ENCODE results near the gene B3GNT8. TPM values are rescaled to one million over a fixed set of nuclear protein-coding genes. Genes with fewer than 3 reads are reported as not detected.

B3GNT8 gene
- total and polyA plus RNA-seq, 9 of the 15 experiments (the other 6 are each of a cell fraction or from before 2014, with no cell fraction given), result 0.11 to 2.9 (median 0.65) TPM; not detected in 2

DNA sequence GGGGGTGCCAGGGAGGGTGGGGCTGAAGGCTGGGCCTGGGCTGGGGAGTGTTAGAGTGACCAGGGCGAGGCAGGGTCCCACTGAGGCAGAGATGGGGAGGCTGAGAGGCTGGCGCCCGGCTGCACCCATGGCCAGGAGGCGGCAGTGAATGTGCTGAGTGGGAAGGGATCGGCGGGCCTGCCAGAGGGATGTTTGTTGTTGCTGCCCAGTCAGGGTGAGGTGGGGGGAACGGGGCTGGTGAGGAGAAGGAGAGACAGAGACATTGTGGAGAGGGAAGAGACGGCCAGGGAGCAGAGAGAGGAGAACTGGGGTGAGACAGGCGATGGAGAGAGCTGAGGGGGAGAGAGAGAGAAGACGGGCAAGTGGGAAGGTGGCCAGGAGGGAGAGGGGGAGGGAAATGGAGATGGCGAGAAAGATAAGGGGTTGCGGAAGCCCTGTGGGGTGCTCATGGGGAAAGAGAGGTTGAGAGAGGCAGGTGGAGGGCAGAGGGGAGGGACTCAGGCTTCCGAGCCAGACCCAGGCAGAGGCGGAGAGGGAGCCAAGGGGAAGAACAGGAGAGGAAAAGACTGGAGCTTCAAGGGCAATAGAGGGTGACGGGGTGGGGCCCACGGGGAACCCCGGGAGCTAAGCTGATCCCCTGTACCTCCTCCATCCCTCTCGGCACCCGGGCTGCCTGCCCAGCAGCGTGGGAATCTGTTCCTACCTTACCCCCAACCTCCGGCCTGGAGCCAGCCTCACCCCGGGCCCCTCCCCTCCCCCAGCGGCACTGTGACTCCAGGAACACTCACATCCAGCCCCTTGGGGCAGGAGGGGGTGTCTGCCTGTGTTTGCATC lies 690 bp upstream of the B3GNT8 start (continued):
- TF ChIP-seq, protein P1, sequence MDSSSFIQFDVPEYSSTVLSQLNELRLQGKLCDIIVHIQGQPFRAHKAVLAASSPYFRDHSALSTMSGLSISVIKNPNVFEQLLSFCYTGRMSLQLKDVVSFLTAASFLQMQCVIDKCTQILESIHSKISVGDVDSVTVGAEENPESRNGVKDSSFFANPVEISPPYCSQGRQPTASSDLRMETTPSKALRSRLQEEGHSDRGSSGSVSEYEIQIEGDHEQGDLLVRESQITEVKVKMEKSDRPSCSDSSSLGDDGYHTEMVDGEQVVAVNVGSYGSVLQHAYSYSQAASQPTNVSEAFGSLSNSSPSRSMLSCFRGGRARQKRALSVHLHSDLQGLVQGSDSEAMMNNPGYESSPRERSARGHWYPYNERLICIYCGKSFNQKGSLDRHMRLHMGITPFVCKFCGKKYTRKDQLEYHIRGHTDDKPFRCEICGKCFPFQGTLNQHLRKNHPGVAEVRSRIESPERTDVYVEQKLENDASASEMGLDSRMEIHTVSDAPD (CRISPR knock-in tag; IDR thresholded peaks at IDR 0.05), result no peak
- TF ChIP-seq ZNF232 (CRISPR knock-in tag; IDR thresholded peaks at IDR 0.05) (no peak), RNF2 (IDR thresholded peaks at IDR 0.05) (peak; percentile 47; the same call in 1 of the 2 replicates), PCBP1 (IDR thresholded peaks at IDR 0.05; ENCODE audit: low read depth, low read length, poor library complexity, severe bottlenecking) (no peak), ZKSCAN1 (IDR thresholded peaks at IDR 0.05; ENCODE audit: low read depth, low read length) (no peak), TFAM (CRISPR knock-in tag; conservative IDR thresholded peaks at IDR 0.05) (no peak), ZNF431 (CRISPR knock-in tag; IDR thresholded peaks at IDR 0.05) (no peak), NR3C1 (CRISPR knock-in tag; IDR thresholded peaks at IDR 0.05) (no peak), ELF2 (CRISPR knock-in tag; IDR thresholded peaks at IDR 0.05) (no peak), ZNF57 (CRISPR knock-in tag; IDR thresholded peaks at IDR 0.05) (no peak), POLR2A (conservative IDR thresholded peaks at IDR 0.05) (peak; percentile 54), U2AF1 (optimal IDR thresholded peaks at IDR 0.05; ENCODE audit: low read depth, low read length) (no peak), RAD21 (CRISPR knock-in tag; conservative IDR thresholded peaks at IDR 0.05 in 1 of 2, IDR thresholded peaks at IDR 0.05 in 1 of 2) (no peak), ZBED1 (IDR thresholded peaks at IDR 0.05) (no peak), CREBBP (IDR thresholded peaks at IDR 0.05; ENCODE audit: low read depth, low read length) (no peak), ZNF354B (CRISPR knock-in tag; IDR thresholded peaks at IDR 0.05) (no peak), IRF2 (CRISPR knock-in tag; IDR thresholded peaks at IDR 0.05) (no peak), HBP1 (CRISPR knock-in tag; IDR thresholded peaks at IDR 0.05) (peak; percentile 94), BACH1 (tag; IDR thresholded peaks at IDR 0.05) (no peak), ARID2 (IDR thresholded peaks at IDR 0.05) (no peak), FOXK1 (CRISPR knock-in tag; IDR thresholded peaks at IDR 0.05; ENCODE audit: borderline replicate concordance) (no peak), ILK (tag; IDR thresholded peaks at IDR 0.05; ENCODE audit: borderline replicate concordance, low read depth) (no peak), ZNF197 (CRISPR knock-in tag; IDR thresholded peaks at IDR 0.05; ENCODE audit: low read depth) (no peak), ELF4 (CRISPR knock-in tag; IDR thresholded peaks at IDR 0.05) (peak; percentile 97), E2F3 (CRISPR knock-in tag; IDR thresholded peaks at IDR 0.05) (no peak), EGR1 (conservative IDR thresholded peaks at IDR 0.05) (peak; percentile 37)
- TF ChIP-seq, protein P2, sequence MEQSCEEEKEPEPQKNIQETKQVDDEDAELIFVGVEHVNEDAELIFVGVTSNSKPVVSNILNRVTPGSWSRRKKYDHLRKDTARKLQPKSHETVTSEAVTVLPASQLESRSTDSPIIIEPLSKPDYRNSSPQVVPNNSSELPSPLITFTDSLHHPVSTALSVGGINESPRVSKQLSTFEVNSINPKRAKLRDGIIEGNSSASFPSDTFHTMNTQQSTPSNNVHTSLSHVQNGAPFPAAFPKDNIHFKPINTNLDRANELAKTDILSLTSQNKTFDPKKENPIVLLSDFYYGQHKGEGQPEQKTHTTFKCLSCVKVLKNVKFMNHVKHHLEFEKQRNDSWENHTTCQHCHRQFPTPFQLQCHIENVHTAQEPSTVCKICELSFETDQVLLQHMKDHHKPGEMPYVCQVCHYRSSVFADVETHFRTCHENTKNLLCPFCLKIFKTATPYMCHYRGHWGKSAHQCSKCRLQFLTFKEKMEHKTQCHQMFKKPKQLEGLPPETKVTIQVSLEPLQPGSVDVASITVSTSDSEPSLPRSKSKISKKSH (CRISPR knock-in tag; IDR thresholded peaks at IDR 0.05), result no peak
- TF ChIP-seq, protein P3, sequence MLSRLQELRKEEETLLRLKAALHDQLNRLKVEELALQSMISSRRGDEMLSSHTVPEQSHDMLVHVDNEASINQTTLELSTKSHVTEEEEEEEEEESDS (CRISPR knock-in tag; IDR thresholded peaks at IDR 0.05), result no peak

Data from K562 (cell line).